GM23248 (cell line): ENCODE data around the gene DNAH9. TPM values are rescaled to one million over a fixed set of nuclear protein-coding genes. Genes with fewer than 3 reads are reported as not detected.

Experiments used
- DNase-seq: peaks from one replicate; pipeline ENCODE4 v3.0.0-alpha.2; 2015
- H2AFZ ChIP-seq: fragments of 200-600 bp; sonication (generic); 2 replicates; pipeline ENCODE4 v1.6.1; 2016; ENCODE audit warnings: antibody characterized with exemption
- H3F3A ChIP-seq: fragments of 200-600 bp; sonication (generic); 2 replicates; pipeline ENCODE4 v1.6.1; 2016; ENCODE audit warnings: mild to moderate bottlenecking, antibody characterized with exemption, mixed run types; ENCODE audit not compliant: insufficient read depth
- H3K27ac ChIP-seq: fragments of 200-600 bp; sonication (generic); 2 replicates; pipeline ENCODE4 v1.5.1; 2016; ENCODE audit warnings: mild to moderate bottlenecking
- H3K27me3 ChIP-seq: fragments of 200-600 bp; sonication (generic); replicated peaks from 2 replicates; pipeline ENCODE4 v1.6.1; 2016; ENCODE audit warnings: mild to moderate bottlenecking; ENCODE audit not compliant: insufficient read depth
- H3K36me3 ChIP-seq: fragments of 200-600 bp; sonication (generic); 2 replicates; pipeline ENCODE4 v1.6.1; 2016; ENCODE audit warnings: low read depth, mild to moderate bottlenecking
- H3K4me1 ChIP-seq: fragments of 200-600 bp; sonication (generic); 2 replicates; pipeline ENCODE4 v1.6.1; 2016; ENCODE audit warnings: mild to moderate bottlenecking; ENCODE audit not compliant: insufficient read depth
- H3K4me2 ChIP-seq: fragments of 200-600 bp; sonication (generic); one replicate; pipeline ENCODE4 v1.6.1; 2016; ENCODE audit warnings: mild to moderate bottlenecking; ENCODE audit not compliant: unreplicated experiment
- H3K4me3 ChIP-seq: fragments of 200-600 bp; sonication (generic); 2 replicates; pipeline ENCODE4 v1.5.1; 2016; ENCODE audit warnings: mild to moderate bottlenecking
- H3K79me2 ChIP-seq: fragments of 200-600 bp; sonication (generic); 2 replicates; pipeline ENCODE4 v1.6.1; 2016; ENCODE audit warnings: mild to moderate bottlenecking; ENCODE audit not compliant: insufficient read depth
- H3K9ac ChIP-seq: fragments of 200-600 bp; sonication (generic); 2 replicates; pipeline ENCODE4 v1.6.1; 2016; ENCODE audit warnings: mild to moderate bottlenecking
- H3K9me2 ChIP-seq: fragments of 200-600 bp; sonication (generic); 2 replicates; pipeline ENCODE4 v1.6.1; 2016; ENCODE audit warnings: mixed run types, mild to moderate bottlenecking, moderate library complexity; ENCODE audit not compliant: insufficient read depth
- H3K9me3 ChIP-seq: fragments of 200-600 bp; sonication (generic); one replicate; pipeline ENCODE4 v1.6.1; 2017; ENCODE audit warnings: low read depth
- H4K20me1 ChIP-seq: fragments of 200-600 bp; sonication (generic); 2 replicates; pipeline ENCODE4 v1.6.0; 2016; ENCODE audit not compliant: insufficient read depth
- EZH2 ChIP-seq: fragments of 200-600 bp; sonication (generic); IDR thresholded peaks from 2 replicates; pipeline ENCODE4 v1.6.1; 2018; ENCODE audit warnings: antibody characterized with exemption, mild to moderate bottlenecking; ENCODE audit not compliant: insufficient read depth, poor library complexity, severe bottlenecking
- EZH2phosphoT487 ChIP-seq: fragments of 200-600 bp; sonication (generic); IDR thresholded peaks from 2 replicates; pipeline ENCODE4 v1.6.1; 2018; ENCODE audit warnings: antibody characterized with exemption, moderate library complexity, mild to moderate bottlenecking, low read depth; ENCODE audit not compliant: insufficient read depth
- WGBS, 2 experiments: methylation state at CpG; one replicate each; pipeline ENCODE4 v1.1.6; 2015 to 2017; ENCODE audit warnings: low lambda C conversion rate in 2 of 2, low coverage in 1 of 2; ENCODE audit errors: missing lambda C conversion rate in 2 of 2; 5-methylcytosine and 5-hydroxymethylcytosine counted together
- in situ Hi-C: fragments of 300-500 bp; cut with MboI; formaldehyde crosslinking; loops from 2 replicates; pipeline ENCODE4 v1.15.0; 2020
- polyA plus RNA-seq: library from polyadenylated mRNA; unstranded; fragments of >200 nt; fragmentation: Nextera tagmentation; extraction: Ambion mirVana; gene quantifications from 2 replicates; pipeline ENCODE4 v1.2.1, GENCODE V29; 2016
- total RNA-seq: library from RNA; depleted of rRNA; stranded (reverse); fragments of >200 nt; shearing (Covaris generic); gene quantifications from 2 replicates; pipeline ENCODE4 v1.2.3, GENCODE V29; 2014

DNAH9 gene
- total and polyA plus RNA-seq, 2 experiments from 2014 or later: not detected

DNA sequence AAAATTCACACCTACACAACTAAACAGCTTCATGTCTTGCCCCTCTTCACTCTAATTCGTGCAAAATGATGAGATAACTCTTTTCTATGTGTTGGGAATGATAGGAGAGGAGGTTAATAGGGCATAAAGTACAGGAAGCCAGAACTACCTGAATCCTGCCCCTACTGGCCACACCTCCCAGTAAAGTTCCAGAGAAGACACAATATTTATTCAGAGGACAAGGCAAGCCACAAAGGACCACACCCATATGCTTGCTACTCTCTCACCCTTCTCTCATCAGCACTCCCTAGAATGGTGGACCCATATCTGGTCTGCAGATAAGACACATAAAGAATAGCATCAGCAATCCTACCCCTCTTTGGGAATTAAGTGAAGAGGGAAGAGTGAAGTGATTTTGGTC lies 324.4 kb downstream of the DNAH9 start:
- H3K4me1 ChIP-seq: no peaks in the 10 kb centered on the region
- H3K36me3 ChIP-seq: no peaks in the 10 kb centered on the region
- no peak overlapping the region for H3K4me2 ChIP-seq
- H3K9ac ChIP-seq: no peak overlapping the region
- H3K4me3 ChIP-seq: no peak overlapping the region
- H3K27ac ChIP-seq: no peak overlapping the region
- H3K9me2 ChIP-seq: no peaks in the 10 kb centered on the region
- no peaks in the 10 kb centered on the region for H3K79me2 ChIP-seq
- no peaks in the 10 kb centered on the region for H3K9me3 ChIP-seq
- 3 to 4% methylated on average over 1 of the region's 1 CpG for WGBS, 2 experiments
- in situ Hi-C loops: loop anchor here (25.0 kb wide), 1 partner anchor 1035 kb away; no protein-coding TSS in a partner anchor
- H4K20me1 ChIP-seq: no peaks in the 10 kb centered on the region
- no peak for TF ChIP-seq EZH2
- TF ChIP-seq EZH2phosphoT487: no peak
- no peak overlapping the region for H2AFZ ChIP-seq
- no peaks in the 10 kb centered on the region for H3K27me3 ChIP-seq
- no peaks in the 10 kb centered on the region for H3F3A ChIP-seq
- no peak for DNase-seq

DNA sequence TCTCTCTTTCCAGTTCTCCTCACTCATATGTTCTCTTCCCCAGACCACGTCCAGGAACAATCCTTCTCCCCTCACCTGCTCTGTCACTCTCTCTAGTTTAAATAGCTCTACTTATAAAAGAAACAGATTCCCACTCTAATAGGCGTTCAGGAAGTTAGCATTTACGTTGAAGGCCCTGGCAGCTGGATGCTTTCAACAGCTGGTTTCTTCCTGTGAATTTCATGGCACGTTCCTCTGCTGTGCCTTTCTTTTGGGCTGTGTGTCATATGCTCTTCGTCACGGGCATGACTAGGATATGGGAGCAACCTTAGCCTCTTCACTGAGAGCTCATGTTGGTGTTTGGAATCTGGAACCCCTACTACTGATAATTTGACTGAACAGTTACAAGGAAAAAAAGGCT lies 325.8 kb downstream of the DNAH9 start:
- Histone ChIP-seq H3K9ac (no peak overlapping the region), H3K9me3 (no peaks in the 10 kb centered on the region), H3K4me1 (no peaks in the 10 kb centered on the region), H3K27me3 (no peaks in the 10 kb centered on the region), H3K27ac (no peak overlapping the region), H3K9me2 (no peaks in the 10 kb centered on the region), H3K36me3 (no peaks in the 10 kb centered on the region), H2AFZ (no peak overlapping the region), H3F3A (no peaks in the 10 kb centered on the region), H3K4me2 (no peak overlapping the region), H4K20me1 (no peaks in the 10 kb centered on the region), H3K4me3 (no peak overlapping the region), H3K79me2 (no peaks in the 10 kb centered on the region)
- no peak for DNase-seq
- WGBS, 2 experiments: 24 to 26% methylated on average over 6 of the region's 6 CpGs
- in situ Hi-C loops: loop anchor here (25.0 kb wide), 1 partner anchor 1037 kb away; no protein-coding TSS in a partner anchor
- no peak for TF ChIP-seq EZH2phosphoT487
- no peak for TF ChIP-seq EZH2

DNA sequence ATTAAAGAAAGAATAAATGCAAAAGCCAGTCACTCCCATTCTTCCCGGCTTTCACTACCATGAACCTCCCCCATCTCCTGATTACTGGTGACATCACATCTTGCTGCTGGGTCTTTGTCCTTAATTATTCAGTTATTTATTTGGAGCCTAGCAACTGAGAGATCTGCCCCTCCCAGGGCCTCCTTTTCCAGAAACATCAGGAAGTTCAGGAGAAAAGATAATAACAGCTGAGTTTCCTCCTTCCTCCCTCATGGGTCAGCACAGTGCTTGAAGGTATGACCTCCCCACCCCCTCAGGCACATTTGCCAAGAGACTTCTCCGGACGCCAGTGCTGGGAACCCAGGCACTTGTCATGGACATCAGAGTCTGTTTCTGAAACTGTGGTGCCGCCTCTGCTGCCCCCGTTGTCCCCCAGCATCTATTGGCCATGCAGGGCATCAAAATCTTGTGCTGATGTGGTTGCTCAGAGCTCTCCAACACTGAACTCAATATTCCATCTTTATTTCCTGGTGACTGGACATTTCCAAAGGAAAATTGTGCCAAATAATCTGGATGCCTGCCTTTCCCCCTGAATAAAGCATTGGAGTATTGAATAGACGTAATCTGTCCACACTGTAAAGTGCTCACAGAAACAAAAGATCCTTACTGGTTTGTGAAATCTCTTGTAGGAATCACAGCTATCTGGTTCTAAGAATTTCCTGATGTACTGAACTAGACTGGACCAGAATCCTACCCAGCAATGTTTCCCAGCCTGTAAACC lies 327.2 kb downstream of the DNAH9 start:
- Histone ChIP-seq H3K9me3 (no peaks in the 10 kb centered on the region), H3K27ac (no peak overlapping the region), H3K4me1 (no peaks in the 10 kb centered on the region), H3K36me3 (no peaks in the 10 kb centered on the region), H3K79me2 (no peaks in the 10 kb centered on the region), H3K4me3 (no peak overlapping the region), H3F3A (no peaks in the 10 kb centered on the region), H3K27me3 (no peaks in the 10 kb centered on the region), H3K9me2 (no peaks in the 10 kb centered on the region), H4K20me1 (no peaks in the 10 kb centered on the region), H3K9ac (no peak overlapping the region), H3K4me2 (no peak overlapping the region), H2AFZ (no peak overlapping the region)
- no peak for DNase-seq
- 15 to 17% methylated on average over 6 of the region's 6 CpGs for WGBS, 2 experiments
- no peak for TF ChIP-seq EZH2
- no peak for TF ChIP-seq EZH2phosphoT487
- in situ Hi-C loops: no loop called here

- no peaks in the 10 kb centered on the region for H3K4me1 ChIP-seq
- no peak overlapping the region for H3K27ac ChIP-seq
- no peaks in the 10 kb centered on the region for H3K36me3 ChIP-seq
- H3K79me2 ChIP-seq: no peaks in the 10 kb centered on the region
- no peak overlapping the region for H3K4me2 ChIP-seq
- H3F3A ChIP-seq: no peaks in the 10 kb centered on the region
- H3K27me3 ChIP-seq: no peaks in the 10 kb centered on the region
- 45% methylated on average over 4 of the region's 4 CpGs for WGBS, 2 experiments
- H2AFZ ChIP-seq: no peak overlapping the region
- no peak overlapping the region for H3K4me3 ChIP-seq
- no peaks in the 10 kb centered on the region for H4K20me1 ChIP-seq
- in situ Hi-C loops: no loop called here
- H3K9me3 ChIP-seq: no peaks in the 10 kb centered on the region
- TF ChIP-seq EZH2phosphoT487 (no peak), EZH2 (no peak)
- no peak for DNase-seq
- no peaks in the 10 kb centered on the region for H3K9me2 ChIP-seq
- no peak overlapping the region for H3K9ac ChIP-seq
Measured at GRCh38 chr17:11928436-11928835, 330.2 kb downstream of the DNAH9 start.
